Activated T-helper 1 cell treated with anti-CD3 and anti-CD28 coated beads, Interleukin-12 subunit alpha, Interleukin-12 subunit beta, Interleukin-2, Interleukin-4 antibody, amounts not matched to agents 30 ng/mL and 10 ng/mL and 1 ng/mL, durations not matched to agents 14 hours and 24 hours and 36 hours (primary cell): ENCODE measurements around the gene ATP2A1. TPM values are rescaled to one million over a fixed set of nuclear protein-coding genes. Genes with fewer than 3 reads are reported as not detected.
"Not testable (repeated sequence)": the region's sequence is repeated elsewhere in the genome, so short reads cannot be mapped to it uniquely, and the experiment has no call there.

Source experiments
- DNase-seq: peaks from one replicate; pipeline ENCODE4 v3.0.0; 2021; ENCODE audit warnings: low spot score
- H3K27ac Mint-ChIP-seq: one replicate; pipeline ENCODE4 v1.8.0; 2021; ENCODE audit warnings: mild to moderate bottlenecking, mixed read lengths
- H3K27me3 Mint-ChIP-seq: one replicate; pipeline ENCODE4 v1.8.0; 2022; ENCODE audit warnings: mild to moderate bottlenecking, moderate library complexity, mixed read lengths; ENCODE audit not compliant: insufficient read depth
- H3K36me3 Mint-ChIP-seq: one replicate; pipeline ENCODE4 v1.8.0; 2021; ENCODE audit warnings: low read depth, mixed read lengths
- H3K4me1 Mint-ChIP-seq: one replicate; pipeline ENCODE4 v1.8.0; 2021; ENCODE audit warnings: low read depth, mixed read lengths
- H3K4me3 Mint-ChIP-seq: one replicate; pipeline ENCODE4 v1.8.0; 2021; ENCODE audit warnings: mild to moderate bottlenecking, moderate library complexity, mixed read lengths
- H3K9me3 Mint-ChIP-seq: one replicate; pipeline ENCODE4 v1.8.0; 2021; ENCODE audit warnings: mixed read lengths
- intact Hi-C: fragments of 100-400 bp; cut with micrococcal nuclease; formaldehyde crosslinking; loops from one replicate; pipeline ENCODE4 v1.15.1; 2024
- total RNA-seq: library from RNA; stranded (reverse); gene quantifications from 2 replicates; pipeline ENCODE4 v1.2.3, GENCODE V29; 2022

ATP2A1 gene
- total RNA-seq, 1 donor from 2014 or later, result 3.3 TPM

DNA sequence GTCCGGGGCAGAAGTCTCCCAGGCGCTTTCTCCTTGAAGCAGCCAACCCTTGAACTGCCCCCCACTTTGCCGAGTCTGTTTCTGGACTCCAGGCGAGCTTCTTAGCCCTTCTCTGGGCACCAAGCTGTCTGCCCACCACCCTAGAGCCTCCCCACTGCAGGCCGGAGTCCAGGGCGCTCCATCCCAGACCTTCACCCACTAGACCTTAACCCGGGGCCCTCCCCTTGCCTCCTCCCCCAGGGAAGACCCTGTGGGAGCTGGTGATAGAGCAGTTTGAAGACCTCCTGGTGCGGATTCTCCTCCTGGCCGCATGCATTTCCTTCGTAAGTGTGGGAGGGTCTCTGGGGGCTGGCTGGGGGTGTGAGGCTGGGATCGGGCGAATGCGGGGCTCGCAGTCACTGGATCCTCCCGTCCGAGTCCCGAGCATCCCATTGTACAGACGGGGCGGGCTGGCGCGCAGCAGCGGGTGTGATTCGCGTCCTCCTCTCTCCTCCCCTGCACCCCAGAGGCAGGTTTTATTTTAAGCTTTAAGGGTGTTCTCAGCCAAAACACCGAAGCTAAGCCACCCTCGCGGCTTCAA lies 1.1 kb downstream of the ATP2A1 start:
- peak overlapping the region; percentile 67 for H3K27ac Mint-ChIP-seq
- H3K4me1 Mint-ChIP-seq, result peaks cover 18% of the 10 kb centered on the region
- H3K36me3 Mint-ChIP-seq, result peaks cover 2% of the 10 kb centered on the region
- H3K9me3 Mint-ChIP-seq, result no peaks in the 10 kb centered on the region
- intact Hi-C loops, result loop anchor here (1.0 kb wide), 2 partner anchors 46 to 57 kb away; partner anchors contain the start of gene RABEP2
- H3K4me3 Mint-ChIP-seq, result peak overlapping the region; percentile 91
- no peak for DNase-seq
- peaks cover 2% of the 10 kb centered on the region for H3K27me3 Mint-ChIP-seq

DNA sequence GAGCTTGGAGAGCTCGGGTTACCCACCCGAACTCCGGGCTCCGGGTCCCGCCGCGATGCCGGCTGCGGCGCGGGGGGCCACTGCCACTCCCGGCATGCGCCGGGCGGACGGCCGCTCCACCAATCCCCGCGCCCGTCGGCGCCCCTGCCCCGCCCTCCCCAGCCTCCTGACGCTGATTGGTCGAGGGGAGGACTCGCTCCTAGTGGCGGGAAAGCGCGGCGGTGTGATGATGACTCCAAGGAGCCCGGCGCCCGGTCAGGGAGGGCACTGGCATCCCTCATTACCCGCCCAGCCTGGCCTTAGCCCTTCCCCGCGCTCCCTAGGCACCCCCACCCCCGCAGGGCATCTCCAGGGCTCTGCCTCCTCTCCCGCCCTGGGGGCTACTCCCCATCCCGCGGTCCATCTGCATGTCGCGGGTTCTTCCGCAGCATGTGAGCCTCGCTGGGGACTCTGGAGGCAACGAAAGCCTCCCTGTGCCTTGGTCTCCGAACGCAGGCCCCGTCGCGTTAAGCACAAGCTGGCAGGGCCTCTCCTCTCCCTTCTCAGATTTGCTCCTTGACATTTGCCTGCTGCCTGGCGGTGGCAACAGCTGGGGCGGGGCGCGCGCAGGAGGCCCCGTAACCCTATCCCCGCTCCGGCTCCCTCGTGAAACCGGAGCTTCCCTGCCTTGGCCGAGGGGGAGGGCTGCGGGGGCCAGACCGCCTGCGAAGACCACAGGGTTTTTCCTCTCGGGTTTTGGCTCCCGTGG lies 1.7 kb downstream of the ATP2A1 start:
- Mint-ChIP-seq H3K36me3 (peaks cover 1% of the 10 kb centered on the region), H3K9me3 (no peaks in the 10 kb centered on the region), H3K27ac (peak overlapping the region; percentile 70), H3K4me3 (peak overlapping the region; percentile 91), H3K4me1 (peaks cover 18% of the 10 kb centered on the region), H3K27me3 (peaks cover 2% of the 10 kb centered on the region)
- intact Hi-C loops, result loop anchor here (1.0 kb wide), 4 partner anchors 17 to 56 kb away; partner anchors contain the start of genes RABEP2, SH2B1 and TUFM
- DNase-seq, result peak; percentile 80

- H3K36me3 Mint-ChIP-seq, result no peaks in the 10 kb centered on the region
- peaks cover 18% of the 10 kb centered on the region for H3K4me1 Mint-ChIP-seq
- H3K9me3 Mint-ChIP-seq, result no peaks in the 10 kb centered on the region
- DNase-seq, result no peak
- no peak overlapping the region for H3K27ac Mint-ChIP-seq
- peak overlapping the region; percentile 74 for H3K4me3 Mint-ChIP-seq
- intact Hi-C loops, result loop anchor here (1.0 kb wide), 2 partner anchors 17 to 34 kb away; partner anchors contain the start of genes SH2B1 and TUFM
- peaks cover 2% of the 10 kb centered on the region for H3K27me3 Mint-ChIP-seq
Measured at GRCh38 chr16:28880589-28880915, 2.3 kb downstream of the ATP2A1 start.

- DNase-seq, result no peak
- H3K4me1 Mint-ChIP-seq, result peaks cover 18% of the 10 kb centered on the region
- no peaks in the 10 kb centered on the region for H3K36me3 Mint-ChIP-seq
- intact Hi-C loops, result loop anchor here (1.0 kb wide), 2 partner anchors 18 to 35 kb away; partner anchors contain the start of genes SH2B1 and TUFM
- H3K4me3 Mint-ChIP-seq, result peak overlapping the region; percentile 74
- peaks cover 2% of the 10 kb centered on the region for H3K27me3 Mint-ChIP-seq
- H3K9me3 Mint-ChIP-seq, result no peaks in the 10 kb centered on the region
- H3K27ac Mint-ChIP-seq, result no peak overlapping the region
Measured at GRCh38 chr16:28880955-28881354, 2.7 kb downstream of the ATP2A1 start.

DNA sequence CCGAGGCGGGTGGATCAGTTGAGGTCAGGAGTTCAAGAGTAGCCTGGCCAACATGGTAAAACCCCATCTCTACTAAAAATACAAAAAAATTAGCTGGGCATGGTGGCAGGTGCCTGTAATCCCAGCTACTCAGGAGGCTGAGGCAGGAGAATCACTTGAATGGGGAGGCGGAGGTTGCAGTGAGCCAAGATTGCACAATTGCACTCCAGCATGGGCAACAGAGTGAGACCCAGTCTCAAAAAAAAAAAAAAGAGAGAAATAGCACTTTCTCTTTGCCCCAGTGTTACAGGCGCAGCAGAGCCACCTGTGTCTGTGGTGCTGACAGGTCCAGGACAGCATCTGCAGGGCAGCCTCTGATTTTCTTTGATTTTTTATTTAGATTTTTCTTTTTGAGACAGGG lies 3.3 kb downstream of the ATP2A1 start:
- H3K27ac Mint-ChIP-seq, H3K9me3 Mint-ChIP-seq, intact Hi-C loops, H3K36me3 Mint-ChIP-seq, DNase-seq, H3K27me3 Mint-ChIP-seq: not testable (repeated sequence)
- Mint-ChIP-seq H3K4me3 (peak overlapping the region; percentile 74), H3K4me1 (peaks cover 18% of the 10 kb centered on the region)

GRCh38 chr16:28882551-28883160 lies 4.4 kb downstream of the ATP2A1 start:
- H3K27ac Mint-ChIP-seq, result no peak overlapping the region
- no peaks in the 10 kb centered on the region for H3K36me3 Mint-ChIP-seq
- H3K27me3 Mint-ChIP-seq, result peaks cover 2% of the 10 kb centered on the region
- peaks cover 18% of the 10 kb centered on the region for H3K4me1 Mint-ChIP-seq
- intact Hi-C loops, result no loop called here
- no peak for DNase-seq
- no peaks in the 10 kb centered on the region for H3K9me3 Mint-ChIP-seq
- no peak overlapping the region for H3K4me3 Mint-ChIP-seq

GRCh38 chr16:28883221-28883996 lies 5.1 kb downstream of the ATP2A1 start:
- intact Hi-C loops, result no loop called here
- Mint-ChIP-seq H3K4me3 (no peak overlapping the region), H3K4me1 (peaks cover 18% of the 10 kb centered on the region), H3K9me3 (no peaks in the 10 kb centered on the region), H3K36me3 (no peaks in the 10 kb centered on the region), H3K27ac (peak overlapping the region; percentile 25), H3K27me3 (peaks cover 2% of the 10 kb centered on the region)
- no peak for DNase-seq

- DNase-seq, result no peak
- Mint-ChIP-seq H3K9me3 (no peaks in the 10 kb centered on the region), H3K36me3 (no peaks in the 10 kb centered on the region), H3K4me3 (no peak overlapping the region), H3K27ac (peak overlapping the region; percentile 25), H3K4me1 (peaks cover 12% of the 10 kb centered on the region), H3K27me3 (peaks cover 2% of the 10 kb centered on the region)
- intact Hi-C loops, result no loop called here
Measured at GRCh38 chr16:28884045-28884444, 5.8 kb downstream of the ATP2A1 start.

GRCh38 chr16:28886945-28887344 lies 8.7 kb downstream of the ATP2A1 start:
- intact Hi-C loops, result no loop called here
- H3K27ac Mint-ChIP-seq, result no peak overlapping the region
- no peaks in the 10 kb centered on the region for H3K9me3 Mint-ChIP-seq
- no peaks in the 10 kb centered on the region for H3K27me3 Mint-ChIP-seq
- DNase-seq, result no peak
- H3K36me3 Mint-ChIP-seq, result no peaks in the 10 kb centered on the region
- no peak overlapping the region for H3K4me3 Mint-ChIP-seq
- no peaks in the 10 kb centered on the region for H3K4me1 Mint-ChIP-seq

DNA sequence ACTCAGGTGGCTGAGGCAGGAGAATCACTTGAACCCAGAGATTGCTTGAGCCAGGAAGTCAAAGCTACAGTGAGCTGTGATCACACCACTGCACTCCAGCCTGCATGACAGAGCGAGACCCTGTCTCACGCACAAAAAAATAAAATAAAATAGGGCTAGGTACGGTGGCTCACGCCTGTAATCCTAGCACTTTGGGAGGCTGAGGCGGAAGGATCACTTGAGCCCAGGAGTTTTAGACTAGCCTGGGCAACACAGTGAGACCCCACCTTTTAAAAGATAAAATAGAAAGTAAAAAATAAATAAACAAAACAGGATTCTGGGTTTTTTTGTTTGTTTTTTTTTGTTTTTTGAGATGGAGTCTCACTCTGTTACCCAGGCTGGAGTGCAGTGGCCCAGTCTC lies 12.1 kb downstream of the ATP2A1 start:
- H3K4me3 Mint-ChIP-seq, H3K27me3 Mint-ChIP-seq, H3K36me3 Mint-ChIP-seq, H3K27ac Mint-ChIP-seq, DNase-seq, intact Hi-C loops, H3K4me1 Mint-ChIP-seq, H3K9me3 Mint-ChIP-seq: not testable (repeated sequence)

GRCh38 chr16:28891964-28892890 lies 13.9 kb downstream of the ATP2A1 start:
- intact Hi-C loops, result no loop called here
- Mint-ChIP-seq H3K27me3 (peaks cover 1% of the 10 kb centered on the region), H3K4me1 (no peaks in the 10 kb centered on the region), H3K27ac (no peak overlapping the region), H3K36me3 (no peaks in the 10 kb centered on the region), H3K4me3 (no peak overlapping the region), H3K9me3 (no peaks in the 10 kb centered on the region)
- no peak for DNase-seq

- H3K36me3 Mint-ChIP-seq, result no peaks in the 10 kb centered on the region
- no peak overlapping the region for H3K4me3 Mint-ChIP-seq
- no peak for DNase-seq
- H3K9me3 Mint-ChIP-seq, result no peaks in the 10 kb centered on the region
- intact Hi-C loops, result no loop called here
- no peak overlapping the region for H3K27ac Mint-ChIP-seq
- H3K4me1 Mint-ChIP-seq, result no peaks in the 10 kb centered on the region
- peaks cover 1% of the 10 kb centered on the region for H3K27me3 Mint-ChIP-seq
Measured at GRCh38 chr16:28893291-28893690, 15.0 kb downstream of the ATP2A1 start.
